HG03108 (cell line): ENCODE measurements around the gene ENTPD8.

ENCODE experiments used
- ATAC-seq: cut with Tn5 transposase; IDR thresholded peaks from one replicate; pipeline ENCODE4 v1.9.1; 2021; ENCODE audit warnings: moderate library complexity; ENCODE audit not compliant: unreplicated experiment

ENTPD8 gene

GRCh38 chr9:137449081-137449844, 8.1 kb upstream of the ENTPD8 start:
- ATAC-seq = no peak

GRCh38 chr9:137448602-137448962, 7.4 kb upstream of the ENTPD8 start:
- no peak for ATAC-seq

GRCh38 chr9:137447722-137448601, 6.8 kb upstream of the ENTPD8 start:
- no peak for ATAC-seq

GRCh38 chr9:137446851-137447471, 5.8 kb upstream of the ENTPD8 start:
- ATAC-seq = no peak

- ATAC-seq = no peak
Observed at GRCh38 chr9:137445930-137446431, 4.8 kb upstream of the ENTPD8 start.

GRCh38 chr9:137445275-137445807, 4.2 kb upstream of the ENTPD8 start:
- ATAC-seq = no peak

- ATAC-seq = no peak
Observed at GRCh38 chr9:137444106-137444790, 3.1 kb upstream of the ENTPD8 start.

GRCh38 chr9:137441935-137442321, 771 bp upstream of the ENTPD8 start:
- no peak for ATAC-seq

- ATAC-seq = no peak
Observed at GRCh38 chr9:137439158-137439714, 1.9 kb downstream of the ENTPD8 start.

- no peak for ATAC-seq
Observed at GRCh38 chr9:137438591-137439157, 2.5 kb downstream of the ENTPD8 start.

GRCh38 chr9:137437691-137438590, 3.2 kb downstream of the ENTPD8 start:
- no peak for ATAC-seq

GRCh38 chr9:137436761-137437600, 4.2 kb downstream of the ENTPD8 start:
- ATAC-seq = no peak

GRCh38 chr9:137435980-137436760, 5.0 kb downstream of the ENTPD8 start:
- no peak for ATAC-seq

- ATAC-seq = no peak
Observed at GRCh38 chr9:137435381-137435891, 5.7 kb downstream of the ENTPD8 start.

- no peak for ATAC-seq
Observed at GRCh38 chr9:137434498-137435380, 6.4 kb downstream of the ENTPD8 start.

- ATAC-seq = no peak
Observed at GRCh38 chr9:137433916-137434431, 7.2 kb downstream of the ENTPD8 start.
